Fibroblast of the aortic adventitia (primary cell): Measurements from ENCODE around the gene ZNF30. TPM values are rescaled to one million over a fixed set of nuclear protein-coding genes. Genes with fewer than 3 reads are reported as not detected.

ENCODE experiments used
- DNase-seq: peaks from one replicate; pipeline ENCODE4 v3.0.0-alpha.2; 2010; ENCODE audit warnings: low read depth
- H3K4me3 ChIP-seq: 2 replicates; pipeline ENCODE4 v1.5.1; 2011; ENCODE audit warnings: low read depth, mild to moderate bottlenecking, control low read depth, low read length, moderate library complexity
- total RNA-seq: library from RNA; depleted of rRNA; stranded (reverse); fragments of >200 nt; gene quantifications from 2 replicates; pipeline ENCODE4 v1.2.3, GENCODE V29; 2012; ENCODE audit warnings: low replicate concordance
- TF ChIP-seq, protein P1 (sequence below): IDR thresholded peaks from 2 replicates; pipeline ENCODE4 v1.5.1; 2011; ENCODE audit warnings: mild to moderate bottlenecking, low read length, control low read depth, inconsistent platforms; ENCODE audit not compliant: insufficient read depth

The ZNF30 gene
- total RNA-seq, 1 donor, result 1.9 TPM

DNA sequence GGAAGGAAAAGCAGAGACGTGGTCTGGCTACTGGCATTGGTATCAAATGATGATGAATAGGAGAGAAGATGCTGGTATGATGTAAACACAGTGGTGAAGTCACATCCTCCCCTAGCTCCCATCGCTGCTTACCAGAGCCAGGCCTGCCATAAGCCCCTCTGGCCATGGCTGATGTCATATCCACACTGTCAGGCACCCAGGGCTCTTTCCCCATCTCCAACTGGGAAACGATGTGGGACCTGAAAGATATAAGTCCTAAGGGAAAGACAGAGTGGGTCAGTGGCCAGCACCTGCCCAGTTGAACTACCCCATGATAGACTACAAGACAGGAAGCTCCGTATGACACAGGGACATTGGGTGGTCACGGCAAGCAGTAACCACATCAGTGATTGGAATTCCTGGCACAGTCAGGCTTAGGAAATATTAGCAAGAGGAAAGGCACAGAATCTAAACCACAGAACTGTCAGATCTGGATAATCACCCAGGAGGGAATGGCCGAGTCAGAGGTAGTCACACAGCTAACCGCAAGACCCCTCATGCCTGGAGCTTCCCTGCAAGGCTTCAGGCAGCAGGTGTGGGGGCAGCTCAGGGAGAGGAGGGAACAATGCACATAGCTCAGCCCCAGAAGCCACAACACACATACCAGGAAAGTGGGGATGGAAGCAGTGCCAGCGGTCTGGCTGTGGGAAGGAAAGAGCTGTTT, 33.6 kb downstream of the ZNF30 start:
- no peak overlapping the region for H3K4me3 ChIP-seq
- peak; percentile 35 for DNase-seq
- TF ChIP-seq, protein P1, sequence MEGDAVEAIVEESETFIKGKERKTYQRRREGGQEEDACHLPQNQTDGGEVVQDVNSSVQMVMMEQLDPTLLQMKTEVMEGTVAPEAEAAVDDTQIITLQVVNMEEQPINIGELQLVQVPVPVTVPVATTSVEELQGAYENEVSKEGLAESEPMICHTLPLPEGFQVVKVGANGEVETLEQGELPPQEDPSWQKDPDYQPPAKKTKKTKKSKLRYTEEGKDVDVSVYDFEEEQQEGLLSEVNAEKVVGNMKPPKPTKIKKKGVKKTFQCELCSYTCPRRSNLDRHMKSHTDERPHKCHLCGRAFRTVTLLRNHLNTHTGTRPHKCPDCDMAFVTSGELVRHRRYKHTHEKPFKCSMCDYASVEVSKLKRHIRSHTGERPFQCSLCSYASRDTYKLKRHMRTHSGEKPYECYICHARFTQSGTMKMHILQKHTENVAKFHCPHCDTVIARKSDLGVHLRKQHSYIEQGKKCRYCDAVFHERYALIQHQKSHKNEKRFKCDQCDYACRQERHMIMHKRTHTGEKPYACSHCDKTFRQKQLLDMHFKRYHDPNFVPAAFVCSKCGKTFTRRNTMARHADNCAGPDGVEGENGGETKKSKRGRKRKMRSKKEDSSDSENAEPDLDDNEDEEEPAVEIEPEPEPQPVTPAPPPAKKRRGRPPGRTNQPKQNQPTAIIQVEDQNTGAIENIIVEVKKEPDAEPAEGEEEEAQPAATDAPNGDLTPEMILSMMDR, result no peak

DNA sequence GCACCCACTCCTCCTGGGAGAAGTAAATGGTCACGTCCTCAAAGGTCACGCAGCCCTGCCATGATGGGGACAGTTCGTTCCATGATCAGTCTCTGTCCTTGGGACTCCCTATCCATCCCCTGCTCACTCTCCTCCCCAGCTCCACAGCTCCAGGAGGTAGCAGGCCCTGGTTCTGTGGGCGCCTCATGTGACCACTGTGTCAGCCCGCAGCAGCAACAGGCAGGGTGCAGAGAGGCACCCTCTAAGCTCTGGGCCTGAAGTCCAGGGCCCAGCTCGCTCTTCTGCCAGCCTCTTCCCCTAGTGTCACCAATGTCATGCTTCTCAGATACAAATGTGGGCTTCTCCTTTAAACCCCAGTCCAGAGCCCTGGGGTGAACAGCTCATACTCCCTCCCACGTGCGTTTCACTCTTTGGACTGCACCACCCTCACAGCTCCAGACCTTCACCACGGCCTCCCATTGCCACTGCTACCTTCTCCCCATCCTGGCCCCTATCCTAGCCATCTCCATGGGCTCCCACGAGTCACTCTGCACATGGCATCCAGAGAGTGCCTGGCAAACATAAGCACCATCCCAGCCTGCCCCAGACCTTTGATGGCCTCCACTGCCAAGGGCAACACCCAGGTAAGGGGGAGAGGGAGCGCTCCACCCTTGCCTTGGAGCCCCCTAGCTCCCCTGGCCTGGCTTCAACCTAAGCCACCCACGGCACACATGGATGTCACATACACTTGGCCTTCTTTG, 34.4 kb downstream of the ZNF30 start:
- no peak overlapping the region for H3K4me3 ChIP-seq
- TF ChIP-seq, protein P1, result no peak
- no peak for DNase-seq

DNA sequence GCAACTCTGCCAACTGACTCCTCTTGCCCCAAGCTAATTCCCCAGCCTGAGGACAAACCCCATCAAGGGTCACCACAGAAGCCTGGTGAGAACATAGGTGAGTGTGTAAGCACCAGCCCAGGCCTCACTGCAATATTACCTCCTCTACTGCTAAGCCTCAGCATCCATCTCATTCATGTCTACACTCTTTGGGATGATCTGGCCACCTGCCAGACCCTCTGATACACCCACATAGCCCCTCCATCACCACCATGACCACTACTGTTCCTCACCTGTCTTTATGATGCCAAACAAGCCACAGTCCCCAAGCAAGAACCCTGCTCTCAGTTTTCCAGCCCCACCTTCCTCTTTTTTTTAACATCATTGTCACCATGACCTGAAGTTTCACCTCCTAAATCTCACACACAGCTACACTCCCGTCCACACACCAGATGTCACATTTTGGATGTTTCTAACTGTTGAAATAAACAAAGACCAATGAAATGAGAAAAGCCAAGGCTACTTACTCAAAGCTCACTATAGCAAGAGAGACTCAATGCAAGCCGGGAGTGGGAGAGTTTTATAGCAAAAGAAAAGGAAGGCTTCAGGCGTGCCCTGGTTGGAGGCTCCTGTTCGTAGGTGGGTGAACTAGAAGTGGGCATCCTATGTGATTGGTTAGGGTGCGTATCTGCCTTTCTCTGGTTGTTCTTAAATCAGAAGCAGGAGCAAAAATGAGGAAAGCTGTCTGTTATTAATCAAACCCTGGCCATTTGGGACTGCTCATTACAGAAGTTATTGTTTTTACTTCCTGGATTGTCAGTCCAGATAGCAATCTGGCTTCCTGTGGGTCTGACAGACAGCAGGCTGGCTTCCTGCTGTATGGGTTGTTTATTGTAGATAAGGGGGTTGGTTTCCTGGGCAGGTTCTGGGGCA, 35.3 kb downstream of the ZNF30 start:
- H3K4me3 ChIP-seq, result peak overlapping the region; percentile 10
- TF ChIP-seq, protein P1, result no peak
- DNase-seq, result peak; percentile 11

DNA sequence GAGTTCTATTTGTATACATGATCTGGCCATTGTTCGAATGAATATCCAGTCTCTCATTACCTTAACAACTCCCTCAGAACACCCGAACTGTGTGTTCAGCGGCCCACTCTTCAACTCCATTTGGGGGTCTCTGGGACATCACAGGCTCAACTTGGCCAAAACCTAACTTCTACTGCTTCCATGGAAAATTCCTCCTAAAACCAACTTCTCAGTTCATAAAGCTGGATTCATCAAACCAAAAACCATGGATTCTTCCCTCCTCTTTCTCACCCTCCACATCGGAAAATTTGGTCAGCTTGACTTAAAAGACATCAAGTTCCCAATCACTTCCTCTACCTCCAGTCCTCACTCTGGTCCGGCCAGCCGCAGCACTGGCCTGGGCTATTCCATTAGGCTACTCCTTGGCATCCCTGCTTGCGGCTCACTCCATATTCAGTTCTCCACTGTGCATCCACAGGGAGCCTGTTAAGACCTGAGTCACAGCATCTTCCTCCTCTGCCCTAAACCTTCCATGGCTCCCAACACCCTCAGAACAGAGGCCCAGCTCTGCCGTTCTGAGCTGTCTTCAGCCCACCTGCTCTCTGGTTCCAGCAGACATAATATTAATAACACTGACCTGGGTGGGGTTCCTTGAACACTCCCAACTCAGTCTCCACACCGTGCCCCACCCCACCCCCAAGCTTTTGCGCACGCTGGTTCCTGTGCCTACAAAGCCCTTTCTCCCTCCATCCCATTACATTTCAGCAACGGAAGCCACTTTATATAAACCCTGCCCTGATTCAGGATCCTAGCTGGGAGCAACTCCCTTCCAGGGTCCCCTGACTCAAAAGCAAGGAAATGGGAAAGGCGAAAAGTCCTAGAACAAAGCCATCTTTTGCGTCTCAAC, 36.2 kb downstream of the ZNF30 start:
- peak overlapping the region; percentile 83 for H3K4me3 ChIP-seq
- TF ChIP-seq, protein P1, result no peak
- no peak for DNase-seq

DNA sequence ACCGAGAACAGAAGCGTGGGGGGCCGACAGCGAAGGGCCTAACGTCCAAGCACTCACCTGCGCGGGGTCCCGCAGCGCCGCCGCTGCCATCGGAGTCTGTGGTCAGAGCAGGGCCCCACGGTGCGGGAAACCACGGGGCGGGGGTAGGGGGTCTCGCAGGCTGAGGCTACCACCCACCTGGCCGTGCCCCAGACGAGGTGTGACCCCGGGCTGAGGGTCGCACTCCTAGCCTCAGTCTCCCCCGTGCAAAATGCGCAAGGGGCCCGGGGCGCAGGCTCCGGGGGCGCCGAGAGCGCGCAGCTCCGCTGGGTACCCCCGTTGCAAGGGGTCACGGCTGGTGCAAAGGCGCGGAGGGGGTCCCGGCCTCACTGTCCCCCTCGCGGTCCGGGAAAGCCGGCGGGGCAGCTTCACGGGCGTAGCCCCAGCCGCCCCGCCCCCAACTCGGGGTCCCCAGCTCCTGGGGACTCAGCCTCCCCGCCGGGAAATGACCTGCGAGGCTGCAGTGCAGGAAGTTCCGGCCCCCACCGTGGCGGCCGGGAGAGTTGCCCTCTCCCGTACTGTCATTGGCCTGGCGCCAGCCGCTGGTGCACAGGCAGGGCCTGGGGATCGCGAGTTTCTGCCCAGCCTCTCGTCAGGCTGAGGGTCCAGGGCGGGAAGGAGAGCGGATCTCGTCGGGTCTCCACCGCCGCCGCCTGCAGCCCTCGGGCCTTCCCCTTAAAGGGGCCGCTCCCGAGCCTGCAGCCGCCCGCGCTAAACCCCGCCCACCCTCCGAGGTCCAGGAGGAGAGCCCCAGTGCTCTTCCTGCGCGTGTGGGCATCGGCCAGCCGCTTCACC, 37.1 kb downstream of the ZNF30 start, which contains the start of gene ZNF792:
Gene ZNF792 (minus strand): TSS at position 657 of the 834 bp plus-strand sequence. CDS start 567 bp downstream, at position 90.
- DNase-seq, result peak; percentile 25
- H3K4me3 ChIP-seq, result peak within 1 kb of the TSS; percentile 83
- TF ChIP-seq, protein P1, result no peak
